Measurements from ENCODE around the gene AP1B1.

AP1B1 gene

GRCh38 chr22:29291215-29291614, 97.2 kb downstream of the AP1B1 start:
- no peak for DNase-seq

DNA sequence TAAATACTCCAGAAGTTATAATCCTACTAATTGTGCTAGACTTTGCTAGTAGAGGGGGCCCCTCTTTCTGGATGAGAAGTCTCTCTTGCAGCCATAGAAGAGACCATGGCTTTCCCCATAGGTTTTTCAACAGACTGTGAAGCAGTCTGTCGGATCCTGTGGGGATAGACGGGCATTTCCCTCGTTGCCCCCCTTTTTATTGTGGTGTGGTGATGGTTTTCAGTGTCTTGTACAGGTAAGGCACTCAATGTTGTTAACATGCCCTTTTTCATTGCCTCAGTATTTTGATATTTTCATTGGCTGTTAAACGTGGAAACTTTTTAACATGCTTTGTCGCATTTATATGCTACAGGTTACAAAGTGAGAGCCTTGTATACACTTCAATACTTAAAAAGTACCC, 98.3 kb downstream of the AP1B1 start:
- no peak for DNase-seq

- DNase-seq = no peak
Observed at GRCh38 chr22:29288837-29289236, 99.5 kb downstream of the AP1B1 start.

DNA sequence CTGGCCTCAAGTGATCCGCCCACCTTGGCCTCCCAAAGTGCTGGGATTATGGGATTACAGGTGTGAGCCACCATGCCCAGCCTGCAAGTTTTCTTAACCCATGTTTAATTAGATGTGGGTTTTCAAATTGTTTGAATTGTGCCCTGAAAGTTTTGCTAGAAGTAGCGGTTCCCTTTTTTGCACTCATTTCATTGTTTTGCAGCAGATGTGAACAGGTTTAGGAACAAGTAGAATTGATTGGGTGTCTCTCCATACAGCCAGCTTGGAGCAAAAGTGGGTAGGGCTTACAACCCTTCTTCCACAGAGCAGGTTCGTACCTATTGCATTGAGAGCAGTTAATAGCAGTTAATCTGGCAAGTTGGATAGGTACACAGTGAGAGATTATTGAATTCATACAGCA, 104.2 kb downstream of the AP1B1 start:
- no peak for DNase-seq

DNA sequence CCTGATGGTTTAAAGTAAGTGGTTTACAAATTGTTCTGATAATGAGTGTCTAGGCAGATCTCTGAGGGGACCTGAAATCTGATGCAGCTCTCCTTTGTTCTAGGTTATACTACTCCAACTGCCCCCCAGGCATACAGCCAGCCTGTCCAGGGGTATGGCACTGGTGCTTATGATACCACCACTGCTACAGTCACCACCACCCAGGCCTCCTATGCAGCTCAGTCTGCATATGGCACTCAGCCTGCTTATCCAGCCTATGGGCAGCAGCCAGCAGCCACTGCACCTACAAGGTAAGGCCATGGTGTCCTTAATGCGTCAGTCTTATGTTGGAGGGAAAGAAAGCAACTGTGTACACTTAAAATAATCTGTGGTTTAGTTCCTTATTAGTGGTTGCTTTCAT, 110.4 kb downstream of the AP1B1 start:
- DNase-seq = no peak

Measured in activated T-cell treated with anti-CD3 and anti-CD28 coated beads for 4 hours (primary cell).